NCI-H82 (cell line): ENCODE data around the gene DNAJB1.

Source experiments
- DNase-seq: peaks from one replicate; lab custom pipeline; 2025; lab: John Stamatoyannopoulos, UW

The DNAJB1 gene

GRCh38 chr19:14496029-14496833, 22.0 kb downstream of the DNAJB1 start, which contains the start of gene GIPC1:
Gene GIPC1, minus strand, starts transcription at chr19:14496127. Its CDS starts 13,151 bp downstream, at chr19:14482976.
- DNase-seq = peak; percentile 100

DNA sequence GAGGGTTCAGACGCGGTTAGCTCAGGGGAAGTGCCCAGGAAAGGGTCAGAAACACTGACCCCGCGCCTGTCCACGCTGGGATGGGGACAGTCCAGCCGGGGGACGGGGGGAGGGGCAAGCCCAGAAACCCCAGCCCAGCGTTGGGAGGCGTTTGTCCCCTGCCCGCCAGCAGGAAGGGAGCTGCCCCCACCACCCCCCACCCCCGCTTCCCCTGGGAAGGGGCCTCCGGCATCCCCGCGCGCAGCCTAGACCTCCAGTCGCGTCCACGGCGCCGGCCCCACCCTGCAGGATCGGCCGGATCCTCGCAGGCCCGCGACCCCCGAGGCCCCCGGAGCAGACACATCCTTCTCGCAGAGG, 22.5 kb downstream of the DNAJB1 start:
- DNase-seq = peak; percentile 68

DNA sequence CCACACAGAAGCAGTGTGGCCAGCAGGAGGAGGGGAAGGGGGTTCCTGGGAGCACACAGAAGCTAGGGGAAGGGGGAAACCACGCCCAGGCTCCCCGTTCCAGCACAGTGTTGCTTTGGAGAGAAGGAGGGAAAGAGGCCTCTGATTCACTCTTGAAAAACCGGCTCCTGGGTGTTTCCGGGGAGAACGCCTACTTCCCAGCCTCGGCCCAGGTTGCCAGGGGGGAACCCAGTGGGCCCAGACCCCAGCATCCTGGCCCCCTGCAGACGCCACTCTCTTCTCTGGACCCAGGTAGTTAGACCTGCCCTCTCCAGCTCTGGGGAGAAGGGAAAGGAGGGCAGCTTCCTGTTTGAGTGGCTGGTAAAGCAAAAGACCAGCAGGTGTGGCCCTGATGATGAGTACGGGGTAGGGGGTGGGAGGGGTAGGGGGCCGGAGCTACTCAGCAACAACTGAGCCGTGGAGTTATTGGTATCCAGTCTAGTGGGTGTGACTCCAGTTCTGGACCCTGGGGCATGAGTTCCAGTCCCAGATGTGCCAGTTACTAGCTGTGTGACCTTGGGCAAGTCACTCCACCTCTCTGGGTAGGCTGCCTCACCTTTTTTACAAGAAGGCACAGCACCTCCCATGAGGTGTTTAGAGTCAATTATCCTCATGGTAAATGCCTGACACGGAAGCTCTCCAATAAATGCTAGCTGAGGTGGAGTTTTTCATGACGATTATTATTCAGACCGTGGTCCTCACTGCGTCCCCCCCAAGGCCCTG, 23.1 kb downstream of the DNAJB1 start:
- no peak for DNase-seq

DNA sequence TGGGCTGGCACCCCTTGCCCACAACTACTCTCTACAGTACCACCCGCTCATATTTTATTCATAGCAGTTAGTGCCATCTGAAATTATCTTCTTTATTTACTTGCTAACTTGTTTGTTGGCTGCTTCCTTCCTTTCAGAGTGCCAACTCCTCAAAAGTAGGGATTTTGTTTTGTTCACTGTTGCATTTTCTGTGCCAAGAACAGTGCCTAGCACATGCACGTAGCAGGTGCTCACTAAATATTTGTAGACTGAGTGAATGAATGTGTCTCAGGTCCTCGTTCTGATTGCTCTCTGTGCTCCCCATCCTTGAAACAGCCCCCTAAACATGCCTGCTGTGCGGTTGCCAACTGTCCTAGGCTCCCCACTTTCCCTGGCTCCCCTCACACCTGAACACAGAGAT, 23.8 kb downstream of the DNAJB1 start:
- DNase-seq = no peak

DNA sequence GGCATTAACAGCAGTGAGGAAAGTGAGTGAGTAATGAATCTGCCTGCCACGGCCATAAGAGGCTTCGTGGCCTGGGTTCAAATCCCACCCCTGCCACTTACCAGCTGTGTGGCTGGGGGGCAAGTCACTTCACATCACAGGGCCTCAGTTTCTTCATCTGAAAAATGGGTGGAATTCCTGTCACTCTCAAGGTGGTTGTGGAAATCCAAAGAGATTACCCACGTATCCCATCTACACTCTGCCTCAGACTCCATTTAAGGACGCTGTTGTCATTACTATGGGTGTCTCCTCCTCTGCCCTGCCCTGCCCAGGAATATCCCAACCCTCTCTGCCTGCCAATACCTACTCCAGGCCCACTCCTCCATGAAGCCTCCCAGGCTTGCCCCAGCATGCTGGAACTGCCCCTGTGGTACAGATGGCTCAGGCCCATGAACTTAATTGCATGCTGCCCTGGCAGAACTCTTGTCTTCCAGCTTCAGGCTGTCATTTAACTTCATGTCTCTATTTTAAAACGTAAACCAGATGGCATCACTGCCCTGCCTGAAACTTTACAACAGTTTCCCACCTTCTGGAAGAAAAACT, 25.4 kb downstream of the DNAJB1 start:
- no peak for DNase-seq

GRCh38 chr19:14487370-14488125, 30.6 kb downstream of the DNAJB1 start:
- no peak for DNase-seq

DNA sequence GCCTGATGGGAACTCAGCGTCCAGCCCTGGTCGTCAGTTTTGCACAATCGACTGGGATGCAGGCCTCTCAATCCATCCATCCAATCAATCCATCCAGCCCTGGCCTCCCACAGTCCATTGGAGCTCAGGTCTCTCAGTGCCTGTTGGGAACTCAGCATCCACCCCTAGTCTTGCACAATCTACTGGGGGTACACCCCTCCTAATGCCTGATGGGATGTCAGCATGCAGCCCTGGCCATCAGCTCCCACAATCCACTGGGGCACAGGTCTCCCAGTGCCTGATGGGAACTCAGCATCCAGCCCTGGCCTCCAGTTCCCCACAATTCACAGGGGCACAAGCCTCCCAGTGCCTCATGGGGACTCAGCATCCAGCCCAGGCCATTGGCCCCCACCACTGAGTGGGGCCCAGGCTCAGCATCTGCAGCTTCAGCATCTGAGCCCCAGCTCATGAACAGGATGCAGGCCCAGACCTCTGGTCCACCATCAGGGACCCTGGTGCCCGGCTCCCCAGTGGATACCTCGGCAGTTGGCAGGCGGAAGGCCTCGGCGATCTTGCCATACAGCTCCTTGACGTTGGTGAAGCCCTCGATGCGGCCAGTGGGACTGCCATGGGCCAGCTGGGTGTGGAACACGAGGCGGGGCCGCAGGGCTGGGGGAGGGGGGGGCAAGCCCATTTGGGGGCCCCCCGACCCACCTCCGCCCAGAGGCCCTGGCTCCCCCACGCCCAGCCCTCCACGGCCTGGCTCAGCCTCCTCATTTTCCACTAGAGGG, 35.8 kb downstream of the DNAJB1 start:
- no peak for DNase-seq

DNA sequence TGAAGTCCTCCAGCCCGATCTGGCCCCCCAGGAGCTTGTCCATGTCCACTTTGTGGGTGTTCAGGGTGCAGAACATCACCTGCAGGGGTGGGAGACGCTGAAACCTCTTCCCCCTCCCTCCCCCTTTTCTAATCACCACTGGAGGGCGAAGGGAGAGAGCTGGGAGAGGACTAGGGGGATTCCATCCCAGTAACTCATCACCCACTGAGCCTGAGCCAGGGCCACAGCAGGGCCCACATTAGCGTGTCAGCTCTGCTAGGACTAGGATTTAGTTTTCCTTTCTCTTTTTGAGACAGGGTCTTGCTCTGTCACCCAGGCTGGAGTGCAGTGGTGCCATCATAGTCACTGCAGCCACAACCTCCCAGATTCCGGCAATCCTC, 37.5 kb downstream of the DNAJB1 start:
- no peak for DNase-seq

DNA sequence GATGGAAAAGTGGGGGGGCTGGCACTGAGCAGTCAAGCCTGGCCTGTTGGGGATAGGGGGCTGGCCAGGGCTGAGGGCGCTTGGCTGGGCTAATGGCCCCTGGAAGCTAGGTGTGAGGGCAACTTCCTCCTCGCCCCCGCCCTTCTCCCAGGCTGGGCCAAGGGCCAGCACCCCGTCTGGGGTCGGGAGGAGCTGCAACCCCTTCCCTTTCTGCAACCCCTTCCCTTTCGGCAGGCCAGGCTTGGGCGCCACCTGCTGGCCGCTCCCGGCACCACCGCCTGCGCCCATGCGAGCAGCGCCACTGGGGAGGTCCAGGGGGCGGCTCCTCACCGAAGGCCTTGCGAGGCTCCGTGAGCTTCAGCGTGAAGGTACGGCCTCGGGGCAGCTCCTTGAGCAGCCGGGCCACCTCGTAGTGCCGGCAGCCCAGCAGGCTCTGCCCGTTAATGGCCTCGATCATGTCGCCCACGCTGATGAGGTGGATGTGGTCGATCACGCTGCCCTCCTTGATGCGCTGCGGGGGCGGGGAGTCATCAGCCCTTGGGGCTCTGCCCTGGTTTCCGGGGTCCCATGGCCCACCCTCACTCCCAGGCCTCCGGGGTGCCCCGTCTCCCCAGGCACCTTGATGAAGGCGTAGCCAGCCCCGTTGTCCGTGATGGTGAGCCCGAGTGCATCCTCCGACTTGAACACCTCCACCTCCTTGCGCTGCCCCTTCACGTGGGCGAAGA, 38.1 kb downstream of the DNAJB1 start:
- peak; percentile 77 for DNase-seq

DNA sequence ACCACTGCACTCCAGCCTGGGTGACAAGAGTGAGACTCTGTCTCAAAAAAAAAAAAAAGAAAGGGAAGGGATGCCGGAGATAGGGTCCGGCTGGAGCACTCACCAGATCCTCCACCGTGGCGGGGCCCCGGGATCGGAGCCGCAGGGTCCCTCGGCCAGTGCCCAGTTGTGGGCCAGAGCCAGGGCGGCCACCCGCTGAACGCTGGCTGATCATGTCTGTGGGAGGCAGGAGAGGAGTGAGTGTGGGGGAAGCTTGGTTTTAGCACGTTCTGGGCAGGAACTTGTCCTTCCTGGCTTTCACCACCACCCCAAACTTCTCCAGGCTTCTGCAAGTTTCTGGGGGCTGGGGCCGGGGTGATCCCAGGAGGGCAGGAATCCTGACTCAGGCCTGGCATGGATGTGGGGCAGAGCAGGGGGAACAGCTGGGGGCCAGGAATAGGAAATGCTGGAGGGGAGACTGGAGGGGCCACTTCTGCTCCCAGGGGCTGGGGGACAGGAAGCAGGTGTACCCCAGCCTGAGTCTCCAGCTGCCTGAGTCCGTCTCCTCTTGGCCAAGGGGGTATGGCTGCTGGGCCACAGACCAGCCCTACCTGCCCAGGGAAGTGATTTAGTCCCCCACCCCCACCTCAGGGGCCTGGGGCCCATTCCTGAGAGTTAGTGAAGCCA, 38.8 kb downstream of the DNAJB1 start:
- no peak for DNase-seq

- DNase-seq = no peak
Measured at GRCh38 chr19:14478113-14478545, 40.1 kb downstream of the DNAJB1 start.

GRCh38 chr19:14477418-14478112, 40.6 kb downstream of the DNAJB1 start:
- DNase-seq = peak; percentile 83

DNA sequence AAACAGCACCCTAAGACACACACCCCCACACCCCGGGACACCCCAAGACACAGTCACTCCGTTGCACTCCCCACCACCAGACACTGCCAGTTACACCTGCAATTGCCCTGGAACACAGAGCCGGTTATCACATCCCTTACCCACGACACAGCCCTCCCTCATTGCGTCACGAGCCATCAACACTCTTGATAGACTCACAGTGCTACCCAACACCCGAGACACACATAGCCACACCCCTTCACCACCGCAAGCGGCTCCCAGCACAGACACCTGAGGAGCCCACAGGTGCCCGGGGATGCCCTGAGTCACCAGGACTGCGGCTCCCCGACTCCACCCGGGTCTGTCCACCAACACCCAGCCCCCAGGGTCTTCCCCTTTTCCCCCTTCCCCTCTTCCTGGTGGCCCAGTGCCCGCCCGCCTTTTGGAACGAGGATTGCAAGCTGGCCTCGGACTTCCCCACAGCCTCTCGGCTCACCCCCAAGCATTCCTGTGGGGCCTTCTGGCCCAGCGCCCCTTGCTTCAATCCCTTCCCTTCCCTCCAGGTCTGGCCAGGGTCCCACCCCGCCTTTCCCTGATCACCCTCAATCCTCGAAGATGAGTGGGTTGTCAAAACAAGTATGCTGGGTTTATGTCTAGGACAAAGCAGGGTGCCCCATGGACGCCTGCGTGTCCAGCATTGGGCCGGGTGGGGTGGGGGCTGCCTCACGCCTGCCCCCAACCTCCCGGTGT, 41.4 kb downstream of the DNAJB1 start:
- peak; percentile 57 for DNase-seq

DNA sequence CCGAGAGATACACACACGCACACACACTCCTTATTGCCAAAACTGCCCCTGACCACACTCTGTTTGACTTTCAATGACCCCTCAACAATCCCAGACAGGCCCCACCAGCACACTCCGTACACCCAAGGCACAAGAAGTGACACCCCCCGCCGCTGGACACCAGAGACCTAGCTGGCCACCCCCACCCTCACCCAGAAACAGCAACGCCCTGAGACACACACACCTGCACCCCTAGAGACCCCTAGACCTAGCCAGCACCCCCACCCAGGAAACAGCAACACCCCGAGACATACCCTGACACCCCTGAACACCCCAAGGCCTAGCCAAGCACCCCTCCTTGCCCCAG, 41.9 kb downstream of the DNAJB1 start:
- DNase-seq = no peak

DNA sequence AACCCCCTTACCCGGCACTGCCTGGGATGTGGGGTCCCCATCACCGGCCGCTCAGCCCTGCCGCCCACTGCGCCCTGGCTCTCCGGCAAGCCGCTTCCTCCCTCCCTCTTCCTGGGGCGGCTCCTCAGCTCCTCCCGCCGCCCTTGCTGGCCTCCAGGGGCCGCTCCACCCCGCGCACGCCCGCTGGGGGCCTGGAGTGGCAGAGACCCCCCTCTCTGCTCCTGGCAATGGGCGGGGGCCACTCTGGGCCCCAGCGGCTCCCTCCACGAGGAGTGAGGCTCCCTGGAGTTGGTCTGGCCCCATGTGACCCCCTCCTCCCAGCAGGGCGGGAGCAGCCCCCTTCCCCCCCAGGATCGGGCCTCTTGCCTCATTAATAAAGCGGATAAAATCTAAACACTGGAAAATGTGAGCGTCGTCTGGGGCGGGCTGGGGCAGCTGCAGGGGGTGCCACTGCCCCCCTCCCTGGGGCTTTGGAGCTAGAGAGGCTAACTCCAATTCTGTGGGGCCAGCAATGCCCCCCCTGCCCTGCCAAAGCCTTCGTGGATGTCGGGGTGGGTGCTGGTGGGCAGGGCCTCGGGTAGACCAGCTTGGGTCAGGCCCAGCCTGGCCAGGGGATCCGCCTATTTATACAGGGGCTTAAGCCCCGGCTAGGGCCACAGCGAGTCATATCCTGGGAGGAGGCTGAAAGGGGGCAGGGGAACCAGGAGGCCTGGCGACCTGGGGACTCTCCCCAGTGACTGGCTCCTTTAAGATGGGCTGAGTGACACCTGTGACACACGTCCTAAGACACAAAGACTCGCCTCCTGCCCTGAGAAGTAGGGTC, 42.7 kb downstream of the DNAJB1 start, which contains the start of gene PTGER1:
PTGER1 (minus strand) TSS at position 104 of the 823 bp plus-strand sequence. CDS start 1,034 bp downstream, outside the sequence.
- DNase-seq = peak; percentile 90

DNA sequence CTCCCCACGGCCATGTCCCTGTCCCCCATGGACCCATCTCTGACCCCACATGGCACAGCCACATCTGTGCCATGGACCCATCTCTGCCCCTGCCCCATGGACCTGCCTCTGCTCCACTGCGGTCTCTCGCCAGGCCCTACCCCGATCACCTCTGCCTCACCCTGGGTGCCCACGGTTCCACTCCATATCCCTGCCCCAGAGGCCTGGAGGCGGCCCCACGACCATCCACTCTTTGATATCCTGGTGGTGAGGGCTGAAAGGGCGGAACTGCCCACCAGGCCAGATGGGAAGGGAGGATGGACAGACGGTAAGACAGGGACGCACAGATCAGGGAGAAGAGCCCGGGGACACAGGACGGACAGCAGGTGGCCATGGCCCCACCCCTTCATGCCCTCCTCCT, 43.4 kb downstream of the DNAJB1 start:
- DNase-seq = no peak

GRCh38 chr19:14473978-14474578, 44.1 kb downstream of the DNAJB1 start:
- no peak for DNase-seq
